Fibroblast of villous mesenchyme (primary cell): ENCODE measurements around the gene PRKCD. TPM values are rescaled to one million over a fixed set of nuclear protein-coding genes. Genes with fewer than 3 reads are reported as not detected.

Experiments used
- DNase-seq: peaks from one replicate; pipeline ENCODE4 v3.0.0-alpha.2; 2010; ENCODE audit warnings: low read depth
- H3K4me3 ChIP-seq: 2 replicates; pipeline ENCODE4 v1.5.1; 2011; ENCODE audit warnings: low read depth, mild to moderate bottlenecking, low read length
- total RNA-seq: library from RNA; depleted of rRNA; stranded (reverse); fragments of >200 nt; gene quantifications from 2 replicates; pipeline ENCODE4 v1.2.3, GENCODE V29; 2012
- TF ChIP-seq, protein P1 (sequence below): IDR thresholded peaks from 2 replicates; pipeline ENCODE4 v1.5.1; 2012; ENCODE audit warnings: low read depth, mild to moderate bottlenecking, low read length; ENCODE audit not compliant: insufficient read depth

Gene PRKCD
- total RNA-seq, 1 donor: 1.7 TPM

DNA sequence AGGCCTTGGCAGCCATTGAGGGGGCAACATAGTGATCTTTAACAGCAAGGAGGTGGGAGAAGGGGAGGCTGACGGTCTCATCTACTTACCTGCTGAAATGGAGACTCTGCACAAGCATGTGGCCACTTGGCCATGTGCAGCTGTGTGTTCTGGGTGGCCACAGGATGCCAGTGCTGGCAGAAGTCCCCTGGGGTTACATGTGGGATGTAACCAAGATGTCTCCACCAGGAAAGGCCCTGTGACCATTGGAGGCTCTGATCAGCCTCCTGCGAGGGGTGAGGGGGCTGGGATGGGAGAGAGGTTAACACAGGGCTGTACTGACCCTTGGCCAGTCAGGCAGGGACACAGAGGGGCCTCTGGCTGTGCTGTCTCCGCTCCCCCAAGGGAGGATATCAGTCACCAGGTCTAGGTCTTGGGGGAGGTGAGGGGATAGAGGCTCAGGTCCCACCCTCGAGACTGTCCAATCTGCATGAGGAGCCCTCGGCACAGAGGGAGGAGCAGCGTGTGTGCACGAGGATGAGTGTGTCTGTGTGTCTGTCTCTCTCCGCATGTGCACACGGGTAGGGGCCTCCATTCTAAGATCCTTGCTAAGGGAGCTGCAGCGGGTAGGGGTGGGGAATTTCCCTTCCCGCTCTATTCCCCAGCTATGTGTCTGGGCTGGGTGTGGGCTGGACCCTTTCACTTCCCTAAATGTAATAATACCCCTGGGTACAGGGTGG, 19.5 kb downstream of the PRKCD start:
- TF ChIP-seq, protein P1, sequence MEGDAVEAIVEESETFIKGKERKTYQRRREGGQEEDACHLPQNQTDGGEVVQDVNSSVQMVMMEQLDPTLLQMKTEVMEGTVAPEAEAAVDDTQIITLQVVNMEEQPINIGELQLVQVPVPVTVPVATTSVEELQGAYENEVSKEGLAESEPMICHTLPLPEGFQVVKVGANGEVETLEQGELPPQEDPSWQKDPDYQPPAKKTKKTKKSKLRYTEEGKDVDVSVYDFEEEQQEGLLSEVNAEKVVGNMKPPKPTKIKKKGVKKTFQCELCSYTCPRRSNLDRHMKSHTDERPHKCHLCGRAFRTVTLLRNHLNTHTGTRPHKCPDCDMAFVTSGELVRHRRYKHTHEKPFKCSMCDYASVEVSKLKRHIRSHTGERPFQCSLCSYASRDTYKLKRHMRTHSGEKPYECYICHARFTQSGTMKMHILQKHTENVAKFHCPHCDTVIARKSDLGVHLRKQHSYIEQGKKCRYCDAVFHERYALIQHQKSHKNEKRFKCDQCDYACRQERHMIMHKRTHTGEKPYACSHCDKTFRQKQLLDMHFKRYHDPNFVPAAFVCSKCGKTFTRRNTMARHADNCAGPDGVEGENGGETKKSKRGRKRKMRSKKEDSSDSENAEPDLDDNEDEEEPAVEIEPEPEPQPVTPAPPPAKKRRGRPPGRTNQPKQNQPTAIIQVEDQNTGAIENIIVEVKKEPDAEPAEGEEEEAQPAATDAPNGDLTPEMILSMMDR: no peak
- no peak for DNase-seq
- H3K4me3 ChIP-seq: no peak overlapping the region

DNA sequence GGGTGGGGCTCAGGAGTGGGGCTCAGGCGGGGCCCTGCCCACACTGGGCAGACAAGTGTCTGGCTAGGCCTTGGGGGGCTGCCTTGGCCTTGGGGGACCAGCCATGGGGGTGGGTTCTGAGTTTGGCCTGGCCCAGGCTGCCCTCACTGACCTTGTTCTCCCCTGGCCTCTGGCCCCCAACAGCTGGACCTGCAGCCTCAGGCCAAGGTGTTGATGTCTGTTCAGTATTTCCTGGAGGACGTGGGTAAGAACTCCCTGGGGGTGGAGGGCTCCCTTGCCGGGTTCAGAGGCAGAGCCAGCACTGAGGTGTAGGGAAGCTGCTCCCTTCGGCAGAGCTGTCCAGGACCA, 20.0 kb downstream of the PRKCD start:
- TF ChIP-seq, protein P1: no peak
- H3K4me3 ChIP-seq: no peak overlapping the region
- DNase-seq: no peak

DNA sequence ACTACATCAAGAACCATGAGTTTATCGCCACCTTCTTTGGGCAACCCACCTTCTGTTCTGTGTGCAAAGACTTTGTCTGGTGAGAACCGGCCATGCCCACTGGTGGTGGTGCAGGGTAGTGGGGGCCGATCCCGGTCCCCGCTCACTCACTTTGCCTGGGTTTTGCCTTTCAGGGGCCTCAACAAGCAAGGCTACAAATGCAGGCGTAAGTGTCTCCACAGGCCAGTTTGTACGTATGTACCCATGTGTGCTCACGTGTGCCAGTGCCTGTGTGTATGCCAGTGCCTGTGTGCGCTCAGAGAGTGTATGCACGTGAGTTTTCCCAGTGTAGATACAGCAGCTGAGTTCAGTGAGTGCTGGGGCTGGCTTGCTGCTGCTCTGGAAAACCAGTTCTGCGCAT, 20.5 kb downstream of the PRKCD start:
- H3K4me3 ChIP-seq: no peak overlapping the region
- no peak for DNase-seq
- TF ChIP-seq, protein P1: no peak

DNA sequence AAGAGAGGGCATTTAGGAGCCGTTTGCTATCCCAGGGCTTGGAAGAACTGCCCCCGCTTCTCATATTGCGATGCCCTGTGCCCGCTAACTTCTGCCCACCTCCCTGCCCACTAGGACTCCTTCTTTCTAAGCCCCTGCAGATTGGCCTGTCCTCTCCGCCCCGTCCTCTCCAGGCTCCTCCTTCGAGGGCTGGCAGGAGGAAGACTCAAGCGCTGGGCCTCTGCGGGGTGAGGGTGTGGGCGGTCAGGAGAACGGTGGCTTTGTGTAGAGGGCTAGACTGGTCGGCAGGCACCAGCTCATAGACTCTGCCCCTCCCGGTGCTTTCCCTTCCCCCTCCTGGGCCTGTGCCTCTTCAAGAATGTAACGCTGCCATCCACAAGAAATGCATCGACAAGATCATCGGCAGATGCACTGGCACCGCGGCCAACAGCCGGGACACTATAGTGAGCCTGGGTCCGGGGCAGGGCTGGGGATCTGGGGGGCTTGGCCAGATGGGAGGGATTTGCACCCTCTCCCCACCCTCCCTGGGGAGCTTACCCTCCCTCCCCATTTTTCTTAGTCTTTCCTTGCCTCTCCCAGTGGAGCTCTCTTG, 21.9 kb downstream of the PRKCD start:
- no peak overlapping the region for H3K4me3 ChIP-seq
- TF ChIP-seq, protein P1: no peak
- DNase-seq: no peak

DNA sequence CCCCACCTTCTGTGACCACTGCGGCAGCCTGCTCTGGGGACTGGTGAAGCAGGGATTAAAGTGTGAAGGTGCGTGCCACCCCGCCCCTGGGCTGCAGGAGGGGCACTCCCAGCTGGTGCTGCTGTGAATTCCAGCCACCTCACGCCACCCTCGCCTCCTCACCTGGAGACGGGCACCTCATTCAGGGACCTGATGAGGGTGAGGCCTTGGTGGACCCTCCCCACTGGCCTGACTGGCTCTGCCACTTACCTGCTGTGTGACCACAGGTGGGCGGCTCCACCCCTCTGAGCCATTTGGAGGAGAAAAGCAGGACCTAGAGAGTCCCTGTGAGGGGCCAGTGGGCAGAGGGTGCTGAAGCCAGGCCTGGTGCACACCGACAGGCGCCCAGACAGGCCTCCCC, 22.5 kb downstream of the PRKCD start:
- no peak overlapping the region for H3K4me3 ChIP-seq
- TF ChIP-seq, protein P1: no peak
- no peak for DNase-seq

DNA sequence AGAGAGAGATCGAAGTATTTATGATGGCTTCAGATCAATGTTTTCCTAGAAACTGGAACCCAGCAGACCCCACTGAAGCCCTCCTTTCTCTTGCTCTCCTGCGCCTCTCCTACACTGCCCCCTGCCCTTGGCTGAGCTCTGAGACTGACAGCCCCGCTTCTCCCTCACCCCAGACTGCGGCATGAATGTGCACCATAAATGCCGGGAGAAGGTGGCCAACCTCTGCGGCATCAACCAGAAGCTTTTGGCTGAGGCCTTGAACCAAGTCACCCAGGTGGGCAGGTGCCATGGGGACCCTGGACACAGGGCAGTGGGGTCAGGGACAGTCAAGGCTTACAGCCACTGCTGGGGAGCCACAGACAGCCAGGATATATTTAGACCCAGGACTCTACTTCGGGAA, 23.7 kb downstream of the PRKCD start:
- no peak overlapping the region for H3K4me3 ChIP-seq
- no peak for DNase-seq
- TF ChIP-seq, protein P1: no peak

DNA sequence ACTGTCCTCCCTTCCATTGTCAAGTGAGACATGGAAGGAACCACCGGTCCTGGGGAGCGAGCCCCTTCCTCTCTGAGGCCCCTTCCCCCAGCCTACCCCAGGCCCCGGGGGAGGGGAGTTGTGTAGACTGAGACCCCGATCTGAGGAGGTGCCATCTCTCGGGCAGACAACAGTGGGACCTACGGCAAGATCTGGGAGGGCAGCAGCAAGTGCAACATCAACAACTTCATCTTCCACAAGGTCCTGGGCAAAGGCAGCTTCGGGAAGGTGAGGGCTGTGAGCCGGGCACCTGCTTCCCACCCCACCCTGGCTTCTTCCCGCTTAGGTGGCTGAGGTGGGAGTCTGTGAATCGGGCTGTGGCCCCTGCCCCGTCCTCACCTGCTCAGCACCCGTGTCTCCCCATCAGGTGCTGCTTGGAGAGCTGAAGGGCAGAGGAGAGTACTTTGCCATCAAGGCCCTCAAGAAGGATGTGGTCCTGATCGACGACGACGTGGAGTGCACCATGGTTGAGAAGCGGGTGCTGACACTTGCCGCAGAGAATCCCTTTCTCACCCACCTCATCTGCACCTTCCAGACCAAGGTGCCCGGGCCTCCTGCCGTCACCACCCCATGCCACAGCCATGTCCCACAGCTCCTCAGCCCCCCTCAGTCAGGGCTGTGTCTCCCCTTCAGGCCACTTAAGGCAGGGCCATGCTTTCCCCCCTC, 24.9 kb downstream of the PRKCD start:
- TF ChIP-seq, protein P1: no peak
- H3K4me3 ChIP-seq: no peak overlapping the region
- no peak for DNase-seq
